NCI-H187 (cell line): ENCODE measurements around the gene MADD.
"Not testable (repeated sequence)": the region's sequence is repeated elsewhere in the genome, so short reads cannot be mapped to it uniquely, and the experiment has no call there.

Source experiments
- DNase-seq, 2 experiments: peaks; one replicate each; lab custom pipeline; 2025; lab: John Stamatoyannopoulos, UW

The MADD gene

GRCh38 chr11:47274495-47275235 is 4.7 kb downstream of the MADD start:
- DNase-seq = no peak

- no peak for DNase-seq
Observed at GRCh38 chr11:47276923-47277322, 7.0 kb downstream of the MADD start.

GRCh38 chr11:47278058-47278457 is 8.1 kb downstream of the MADD start:
- DNase-seq = no peak

GRCh38 chr11:47278769-47279168 is 8.8 kb downstream of the MADD start:
- DNase-seq = no peak

GRCh38 chr11:47280099-47280498 is 10.2 kb downstream of the MADD start:
- DNase-seq = no peak

- no peak for DNase-seq
Observed at GRCh38 chr11:47280860-47281259, 10.9 kb downstream of the MADD start.

GRCh38 chr11:47282462-47282861 is 12.5 kb downstream of the MADD start:
- DNase-seq = no peak

- DNase-seq = no peak
Observed at GRCh38 chr11:47284151-47284550, 14.2 kb downstream of the MADD start.

GRCh38 chr11:47285969-47286770 is 16.2 kb downstream of the MADD start:
- no peak for DNase-seq

- DNase-seq = no peak
Observed at GRCh38 chr11:47288066-47288465, 18.1 kb downstream of the MADD start.

- no peak for DNase-seq
Observed at GRCh38 chr11:47289856-47290255, 19.9 kb downstream of the MADD start.

- DNase-seq = no peak
Observed at GRCh38 chr11:47295385-47295784, 25.5 kb downstream of the MADD start.

- DNase-seq = no peak
Observed at GRCh38 chr11:47296045-47296444, 26.1 kb downstream of the MADD start.

- DNase-seq = no peak
Observed at GRCh38 chr11:47299078-47299477, 29.1 kb downstream of the MADD start.

GRCh38 chr11:47302853-47303252 is 32.9 kb downstream of the MADD start:
- no peak for DNase-seq

GRCh38 chr11:47305734-47306483 is 36.0 kb downstream of the MADD start:
- DNase-seq = no peak

GRCh38 chr11:47306484-47306844 is 36.5 kb downstream of the MADD start:
- DNase-seq = no peak

- no peak for DNase-seq
Observed at GRCh38 chr11:47308050-47308823, 38.3 kb downstream of the MADD start.

- DNase-seq = no peak
Observed at GRCh38 chr11:47314992-47315391, 45.1 kb downstream of the MADD start.

- not testable (repeated sequence) for DNase-seq
Observed at GRCh38 chr11:47316501-47316900, 46.6 kb downstream of the MADD start.

GRCh38 chr11:47317064-47317828 is 47.3 kb downstream of the MADD start:
- no peak for DNase-seq
